H1 (cell line): ENCODE results near the gene SIGLEC6. TPM values are rescaled to one million over a fixed set of nuclear protein-coding genes. Genes with fewer than 3 reads are reported as not detected.

Experiments
- CTCF ChIA-PET: fragments of 300-600 bp; sonication (Branson Sonifier 250); formaldehyde crosslinking; loops from one replicate; lab custom pipeline; 2021; ENCODE audit not compliant: partially characterized antibody; lab: Charles Lee
- POLR2A ChIA-PET: fragments of 300-600 bp; sonication (Branson Sonifier 250); formaldehyde crosslinking; loops from one replicate; lab custom pipeline; 2021; ENCODE audit warnings: inconsistent platforms; ENCODE audit not compliant: partially characterized antibody; lab: Charles Lee
- DNase-seq, 2 experiments: peaks; one replicate each; pipeline versions ENCODE4 v3.0.0 to v3.0.0-alpha.2; 2010 to 2022; ENCODE audit warnings: low spot score in 2 of 2, low read depth in 1 of 2, mixed read lengths in 1 of 2
- FAIRE-seq: peaks from 2 replicates; lab custom pipeline; 2011; peaks lifted over from hg19 to GRCh38; lab: Jason Lieb, UNC
- H2AFZ ChIP-seq: 2 replicates; pipeline ENCODE4 v1.8.1; 2012; ENCODE audit warnings: low read length, inconsistent platforms
- H2AK5ac ChIP-seq: 2 replicates; pipeline ENCODE4 v1.6.1; 2013; ENCODE audit warnings: low read depth, low read length
- H2BK120ac ChIP-seq: replicated peaks from 2 replicates; pipeline ENCODE3; 2013; ENCODE audit warnings: low read depth, low read length, inconsistent platforms
- H2BK12ac ChIP-seq: 2 replicates; pipeline ENCODE4 v1.6.1; 2013; ENCODE audit warnings: low read depth, low read length
- H2BK15ac ChIP-seq: 2 replicates; pipeline ENCODE4 v1.6.1; 2013; ENCODE audit warnings: low read length
- H2BK20ac ChIP-seq: 2 replicates; pipeline ENCODE4 v1.6.1; 2013; ENCODE audit warnings: low read length
- H2BK5ac ChIP-seq: 2 replicates; pipeline ENCODE4 v1.6.1; 2013; ENCODE audit warnings: low read depth, low read length
- H3K14ac ChIP-seq: 2 replicates; pipeline ENCODE4 v1.6.1; 2013; ENCODE audit warnings: inconsistent platforms; ENCODE audit not compliant: insufficient read length
- H3K18ac ChIP-seq: 2 replicates; pipeline ENCODE4 v1.6.1; 2013; ENCODE audit warnings: low read length; ENCODE audit errors: extremely low read depth
- H3K23ac ChIP-seq: 2 replicates; pipeline ENCODE4 v1.6.1; 2013; ENCODE audit warnings: inconsistent platforms; ENCODE audit not compliant: insufficient read length
- H3K23me2 ChIP-seq: 2 replicates; pipeline ENCODE4 v1.6.1; 2013; ENCODE audit warnings: low read depth, low read length
- H3K27ac ChIP-seq: 2 replicates; pipeline ENCODE4 v1.6.1; 2011; ENCODE audit warnings: low read depth, low read length, inconsistent platforms
- H3K27me3 ChIP-seq, 4 experiments: replicated peaks in 1 of 4; 1 replicate in 1 of 4; 2 replicates in 3 of 4; pipeline versions ENCODE4 v1.6.1 to v1.8.1; 2011 to 2013; ENCODE audit warnings: low read length in 3 of 4, mild to moderate bottlenecking in 3 of 4, inconsistent platforms in 2 of 4, mixed read lengths in 2 of 4, moderate library complexity in 1 of 4; ENCODE audit not compliant: control insufficient read depth in 3 of 4, insufficient read depth in 3 of 4; ENCODE audit errors: extremely low read depth in 1 of 4
- H3K36me3 ChIP-seq, 4 experiments: 2 replicates each; pipeline versions ENCODE4 v1.6.1 to v1.8.1; 2011 to 2013; ENCODE audit warnings: mild to moderate bottlenecking in 4 of 4, low read length in 3 of 4, moderate library complexity in 2 of 4, control low read depth in 1 of 4, inconsistent platforms in 1 of 4; ENCODE audit not compliant: insufficient read depth in 4 of 4, control insufficient read depth in 2 of 4
- H3K4ac ChIP-seq: replicated peaks from 2 replicates; pipeline ENCODE3; 2013; ENCODE audit warnings: low read length, low read depth, mixed read lengths, inconsistent platforms; ENCODE audit not compliant: insufficient read length
- H3K4me1 ChIP-seq, 4 experiments: replicated peaks in 1 of 4; 1 replicate in 1 of 4; 2 replicates in 3 of 4; pipeline versions ENCODE4 v1.6.1 to v1.8.1; 2011 to 2013; ENCODE audit warnings: low read length in 3 of 4, inconsistent platforms in 2 of 4, mixed read lengths in 1 of 4; ENCODE audit not compliant: insufficient read depth in 4 of 4, control insufficient read depth in 3 of 4
- H3K4me2 ChIP-seq, 2 experiments: 2 replicates each; pipeline versions ENCODE4 v1.6.1 to v1.8.1; 2011 to 2013; ENCODE audit warnings: low read depth in 2 of 2, low read length in 2 of 2, control low read depth in 1 of 2, inconsistent platforms in 1 of 2, mild to moderate bottlenecking in 1 of 2; ENCODE audit not compliant: insufficient read depth in 1 of 2
- H3K4me3 ChIP-seq, 4 experiments: fragments of 200-600, 300-600 bp in 1 of 4; sonication (generic), shearing (Covaris generic), sonication (Bioruptor Twin) in 1 of 4; 2 replicates each; pipeline versions ENCODE4 v1.5.1 to v1.8.1; 2011 to 2016; ENCODE audit warnings: low read length in 4 of 4, low read depth in 3 of 4, control low read depth in 2 of 4, inconsistent platforms in 2 of 4, mild to moderate bottlenecking in 2 of 4, mixed read lengths in 1 of 4, moderate library complexity in 1 of 4; ENCODE audit not compliant: insufficient read depth in 2 of 4; ENCODE audit errors: extremely low read depth in 1 of 4
- H3K56ac ChIP-seq: replicated peaks from 2 replicates; pipeline ENCODE3; 2013; ENCODE audit warnings: low read depth, mild to moderate bottlenecking, mixed read lengths, low read length, inconsistent platforms; ENCODE audit not compliant: insufficient read length
- H3K79me1 ChIP-seq: 2 replicates; pipeline ENCODE4 v1.6.1; 2013; ENCODE audit warnings: low read depth, low read length, control low read depth
- H3K79me2 ChIP-seq, 2 experiments: 2 replicates each; pipeline versions ENCODE4 v1.6.1 to v1.8.1; 2012 to 2013; ENCODE audit warnings: low read length in 2 of 2, mild to moderate bottlenecking in 2 of 2, inconsistent platforms in 1 of 2; ENCODE audit not compliant: insufficient read depth in 2 of 2, control insufficient read depth in 1 of 2
- H3K9ac ChIP-seq, 4 experiments: replicated peaks in 1 of 4; 1 replicate in 1 of 4; 2 replicates in 3 of 4; pipeline versions ENCODE4 v1.6.1 to v1.8.1; 2011 to 2013; ENCODE audit warnings: low read depth in 3 of 4, low read length in 3 of 4, control low read depth in 2 of 4, mild to moderate bottlenecking in 2 of 4, moderate library complexity in 2 of 4, inconsistent platforms in 1 of 4; ENCODE audit errors: extremely low read depth in 1 of 4
- H3K9me3 ChIP-seq, 2 experiments: 2 replicates each; pipeline versions ENCODE4 v1.6.1 to v1.8.1; 2012 to 2013; ENCODE audit warnings: mild to moderate bottlenecking in 2 of 2, moderate library complexity in 2 of 2, control low read depth in 1 of 2, inconsistent platforms in 1 of 2, low read depth in 1 of 2, low read length in 1 of 2, mixed read lengths in 1 of 2; ENCODE audit not compliant: insufficient read depth in 2 of 2
- H4K20me1 ChIP-seq, 2 experiments: replicated peaks in 1 of 2; 2 replicates each; pipeline versions ENCODE3 to v1.8.1; 2011 to 2013; ENCODE audit warnings: inconsistent platforms in 2 of 2, low read length in 2 of 2, mild to moderate bottlenecking in 1 of 2; ENCODE audit not compliant: insufficient read depth in 2 of 2, control insufficient read depth in 1 of 2
- H4K5ac ChIP-seq: 2 replicates; pipeline ENCODE4 v1.6.1; 2013; ENCODE audit warnings: low read length, low read depth, mixed read lengths, inconsistent platforms; ENCODE audit not compliant: insufficient read length
- H4K8ac ChIP-seq: 2 replicates; pipeline ENCODE4 v1.8.0; 2013; ENCODE audit warnings: mild to moderate bottlenecking, moderate library complexity, low read length, inconsistent platforms; ENCODE audit not compliant: insufficient read depth; ENCODE audit errors: extremely low read depth
- H4K91ac ChIP-seq: replicated peaks from 2 replicates; pipeline ENCODE3; 2013; ENCODE audit warnings: low read length, mixed read lengths, inconsistent platforms; ENCODE audit not compliant: insufficient read length
- BCL11A ChIP-seq, 2 experiments: IDR thresholded peaks; one replicate each; pipeline ENCODE4 v1.6.1; 2011; ENCODE audit warnings: low read depth in 2 of 2, low read length in 2 of 2, mild to moderate bottlenecking in 2 of 2
- WGBS, 2 experiments: shearing (Covaris generic) in 1 of 2; methylation state at CpG; one replicate each; pipeline versions ENCODE4 v1.1.6 to v1.1.7; 2013 to 2015; ENCODE audit warnings: low lambda C conversion rate in 2 of 2, mixed read lengths in 2 of 2, inconsistent platforms in 1 of 2, low coverage in 1 of 2, missing lambda C conversion rate in 1 of 2; ENCODE audit not compliant: insufficient replicate concordance in 2 of 2, insufficient coverage in 1 of 2, insufficient read length in 1 of 2; ENCODE audit errors: extremely low coverage in 1 of 2, missing lambda C conversion rate in 1 of 2; 5-methylcytosine and 5-hydroxymethylcytosine counted together
- polyA plus RNA-seq, 7 experiments: library from polyadenylated mRNA; depleted of rRNA in 3 of 7; stranded (reverse) in 5 of 7; unstranded in 2 of 7; fragments of >200 nt in 5 of 7; fragments of 200-250 nt in 2 of 7; gene quantifications; 1 replicate in 5 of 7; 2 replicates in 1 of 7; 4 replicates in 1 of 7; pipeline versions ENCODE4 v1.2.1 to v1.2.3, GENCODE V29; 2011 to 2013; ENCODE audit warnings: missing spikeins in 2 of 7, mixed read lengths in 2 of 7
- total RNA-seq: library from RNA; stranded (reverse); fragmentation: NEBNext Ultra II Directional; extraction: Animal tissue kit (Norgen Biotek cat#: 25700); gene quantifications from 2 replicates; pipeline ENCODE4 v1.2.1, GENCODE V29; 2021

The SIGLEC6 gene
- total and polyA plus RNA-seq, 2 of the 8 experiments (the other 6 are each of a cell fraction or from before 2014, with no cell fraction given) = 0.05 TPM; not detected in 1

- Histone ChIP-seq H2AFZ (no peak overlapping the region), H3K27me3 (peaks cover 0 to 1% (median 0%) of the 10 kb centered on the region in 4 experiments; a peak in 1 of 7 replicates), H4K5ac (no peak overlapping the region), H3K4me2 (no peak overlapping the region), H2BK12ac (no peak overlapping the region), H3K14ac (no peak overlapping the region), H4K8ac (no peak overlapping the region), H3K27ac (no peak overlapping the region), H3K18ac (no peak overlapping the region), H3K4me3 (no peak overlapping the region), H3K23me2 (no peaks in the 10 kb centered on the region), H2BK5ac (no peak overlapping the region), H3K79me2 (no peaks in the 10 kb centered on the region), H2BK20ac (no peak overlapping the region), H3K56ac (no peak overlapping the region), H4K20me1 (no peaks in the 10 kb centered on the region), H4K91ac (no peak overlapping the region), H3K9me3 (peaks cover 60 to 67% of the 10 kb centered on the region in 2 experiments), H2BK15ac (no peak overlapping the region), H3K79me1 (no peaks in the 10 kb centered on the region), H2AK5ac (no peak overlapping the region), H3K23ac (no peak overlapping the region), H2BK120ac (no peak overlapping the region), H3K9ac (no peak overlapping the region), H3K4me1 (no peaks in the 10 kb centered on the region), H3K4ac (no peak overlapping the region), H3K36me3 (no peaks in the 10 kb centered on the region)
- DNase-seq = no peak
- no peak for TF ChIP-seq BCL11A (IDR thresholded peaks at IDR 0.05; ENCODE audit: low read depth in 2 of 2, low read length in 2 of 2)
- 48% methylated on average over 2 of the region's 2 CpGs; no CpG with 5 or more reads in 1 of the 2 experiments for WGBS, 2 experiments
- CTCF ChIA-PET = no interaction called here
- FAIRE-seq = no peak
- POLR2A ChIA-PET = no interaction called here
These were observed 9.7 kb downstream of the SIGLEC6 start for GRCh38 chr19:51521781-51522180.
